ENCODE data around the gene CALD1. TPM values are rescaled to one million over a fixed set of nuclear protein-coding genes. Genes with fewer than 3 reads are reported as not detected.

Gene CALD1
- polyA plus RNA-seq, 1 donor (not counting 4 experiments of a cell fraction or from before 2014, with no cell fraction given) = 229 TPM

DNA sequence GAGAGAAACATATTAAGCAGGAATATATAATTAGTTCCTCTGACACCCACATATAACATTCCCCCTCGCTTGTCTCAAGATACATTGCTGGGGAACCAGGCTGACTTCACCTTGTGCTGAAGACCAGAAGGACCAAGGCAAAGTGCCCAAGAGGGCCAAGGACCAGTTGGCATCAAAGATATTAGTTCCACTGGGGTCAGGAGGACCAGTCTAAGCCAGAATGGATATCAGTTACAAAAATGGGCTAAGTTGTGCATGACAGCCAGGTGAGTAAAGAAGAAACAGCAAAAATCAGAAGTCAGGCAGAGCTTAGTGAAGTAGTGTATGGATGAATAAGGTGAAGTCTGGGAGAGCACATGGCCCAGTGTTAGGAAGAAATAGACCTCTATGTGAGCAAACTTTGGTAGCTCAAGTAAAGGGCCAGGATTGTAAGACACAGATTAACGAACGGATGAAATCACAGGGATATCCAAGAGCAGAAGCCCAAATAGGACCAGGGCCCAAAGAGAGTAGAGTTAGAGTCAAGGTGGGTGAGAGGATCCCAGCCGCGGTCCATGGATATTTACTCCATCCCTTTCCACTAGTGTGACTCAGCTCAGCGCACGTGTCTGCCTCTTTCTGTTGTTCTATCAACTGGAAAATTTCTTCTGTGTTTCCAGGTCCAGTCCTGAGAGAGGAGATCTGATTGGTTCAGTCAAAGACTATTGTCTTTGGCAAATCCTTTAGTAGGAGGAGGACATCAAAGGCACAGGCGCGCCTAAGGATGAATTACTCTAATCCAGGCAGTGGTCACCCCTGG, 5.0 kb downstream of the CALD1 start:
- no peaks in the 10 kb centered on the region for H3K9me3 ChIP-seq (ENCODE audit: control insufficient read depth, low read depth, low read length)
- dilution Hi-C loops (cut with MboI; ENCODE audit: extremely low pct_ligation_motif_present, low sequenced_read_pairs) = no loop called here
- no peaks in the 10 kb centered on the region for H4K20me1 ChIP-seq (ENCODE audit: control insufficient read depth, extremely low read depth, insufficient read depth, low read length)
- no peak overlapping the region for H2AFZ ChIP-seq (ENCODE audit: control insufficient read depth, low read length)
- H3K9me1 ChIP-seq (ENCODE audit: control insufficient read depth, extremely low read depth, insufficient read depth, low read length) = no peaks in the 10 kb centered on the region
- H3K4me1 ChIP-seq (ENCODE audit: control insufficient read depth, extremely low read depth, insufficient read depth, low read length) = peaks cover 22% of the 10 kb centered on the region
- no peak overlapping the region for H3K4me2 ChIP-seq (ENCODE audit: control insufficient read depth, extremely low read depth, insufficient read depth, low read depth, low read length)
- peaks cover 5 to 17% of the 10 kb centered on the region in 2 experiments for H3K36me3 ChIP-seq (ENCODE audit: control insufficient read depth in 2 of 2, extremely low read depth in 1 of 2, insufficient read depth in 2 of 2, low read length in 2 of 2)
- DNase-seq (ENCODE audit: low read depth, low spot score) = no peak
- H3K9ac ChIP-seq (ENCODE audit: control insufficient read depth, extremely low read depth, insufficient read depth, low read length) = no peak overlapping the region
- TF ChIP-seq EZH2 (IDR thresholded peaks at IDR 0.05; ENCODE audit: low read length) = no peak
- TF ChIP-seq, protein P1, sequence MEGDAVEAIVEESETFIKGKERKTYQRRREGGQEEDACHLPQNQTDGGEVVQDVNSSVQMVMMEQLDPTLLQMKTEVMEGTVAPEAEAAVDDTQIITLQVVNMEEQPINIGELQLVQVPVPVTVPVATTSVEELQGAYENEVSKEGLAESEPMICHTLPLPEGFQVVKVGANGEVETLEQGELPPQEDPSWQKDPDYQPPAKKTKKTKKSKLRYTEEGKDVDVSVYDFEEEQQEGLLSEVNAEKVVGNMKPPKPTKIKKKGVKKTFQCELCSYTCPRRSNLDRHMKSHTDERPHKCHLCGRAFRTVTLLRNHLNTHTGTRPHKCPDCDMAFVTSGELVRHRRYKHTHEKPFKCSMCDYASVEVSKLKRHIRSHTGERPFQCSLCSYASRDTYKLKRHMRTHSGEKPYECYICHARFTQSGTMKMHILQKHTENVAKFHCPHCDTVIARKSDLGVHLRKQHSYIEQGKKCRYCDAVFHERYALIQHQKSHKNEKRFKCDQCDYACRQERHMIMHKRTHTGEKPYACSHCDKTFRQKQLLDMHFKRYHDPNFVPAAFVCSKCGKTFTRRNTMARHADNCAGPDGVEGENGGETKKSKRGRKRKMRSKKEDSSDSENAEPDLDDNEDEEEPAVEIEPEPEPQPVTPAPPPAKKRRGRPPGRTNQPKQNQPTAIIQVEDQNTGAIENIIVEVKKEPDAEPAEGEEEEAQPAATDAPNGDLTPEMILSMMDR (optimal IDR thresholded peaks at IDR 0.05 in 1 of 3, IDR thresholded peaks at IDR 0.05 in 1 of 3, conservative IDR thresholded peaks at IDR 0.05 in 1 of 3; ENCODE audit: extremely low read depth in 1 of 3, insufficient read depth in 2 of 3, low read length in 3 of 3) = no peak
- H3K79me2 ChIP-seq (ENCODE audit: control insufficient read depth, insufficient read depth, low read length) = peaks cover 88% of the 10 kb centered on the region
- H3K4me3 ChIP-seq (ENCODE audit: control insufficient read depth in 2 of 3, extremely low read depth in 1 of 3, insufficient read depth in 2 of 3, low read depth in 1 of 3, low read length in 3 of 3) = no peak overlapping the region
- H3K27ac ChIP-seq (ENCODE audit: control insufficient read depth, insufficient read depth, low read length) = no peak overlapping the region
- no peak for FAIRE-seq
- H3K27me3 ChIP-seq (ENCODE audit: control insufficient read depth, extremely low read depth, insufficient read depth, low read length) = no peaks in the 10 kb centered on the region

DNA sequence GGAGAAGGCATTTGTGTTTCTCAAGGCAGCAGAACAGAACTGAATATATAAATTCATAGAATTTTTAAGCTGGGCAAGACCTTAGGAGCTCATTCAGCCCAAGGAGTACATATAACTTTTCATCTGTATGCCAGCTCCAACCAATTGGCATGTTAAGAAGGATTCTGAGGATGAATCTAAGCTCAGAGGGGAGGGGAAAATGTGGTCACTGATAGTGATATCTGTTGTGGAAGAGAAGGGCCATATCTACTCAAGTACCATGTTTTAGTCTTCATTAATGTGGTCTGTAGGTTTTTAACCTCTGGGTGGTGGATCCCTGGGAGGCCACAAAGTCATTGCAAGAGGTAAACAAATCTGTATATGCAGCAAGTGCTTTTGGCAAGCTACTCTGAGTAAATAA, 6.4 kb downstream of the CALD1 start:
- TF ChIP-seq, protein P1 (optimal IDR thresholded peaks at IDR 0.05 in 1 of 3, IDR thresholded peaks at IDR 0.05 in 1 of 3, conservative IDR thresholded peaks at IDR 0.05 in 1 of 3; ENCODE audit: extremely low read depth in 1 of 3, insufficient read depth in 2 of 3, low read length in 3 of 3) = no peak
- TF ChIP-seq EZH2 (IDR thresholded peaks at IDR 0.05; ENCODE audit: low read length) = no peak
- no peaks in the 10 kb centered on the region for H3K9me1 ChIP-seq (ENCODE audit: control insufficient read depth, extremely low read depth, insufficient read depth, low read length)
- peaks cover 22% of the 10 kb centered on the region for H3K4me1 ChIP-seq (ENCODE audit: control insufficient read depth, extremely low read depth, insufficient read depth, low read length)
- no peak for FAIRE-seq
- no peak overlapping the region for H2AFZ ChIP-seq (ENCODE audit: control insufficient read depth, low read length)
- H3K27me3 ChIP-seq (ENCODE audit: control insufficient read depth, extremely low read depth, insufficient read depth, low read length) = no peaks in the 10 kb centered on the region
- H3K27ac ChIP-seq (ENCODE audit: control insufficient read depth, insufficient read depth, low read length) = no peak overlapping the region
- H3K4me3 ChIP-seq (ENCODE audit: control insufficient read depth in 2 of 3, extremely low read depth in 1 of 3, insufficient read depth in 2 of 3, low read depth in 1 of 3, low read length in 3 of 3) = no peak overlapping the region
- peaks cover 5 to 17% of the 10 kb centered on the region in 2 experiments for H3K36me3 ChIP-seq (ENCODE audit: control insufficient read depth in 2 of 2, extremely low read depth in 1 of 2, insufficient read depth in 2 of 2, low read length in 2 of 2)
- no peaks in the 10 kb centered on the region for H4K20me1 ChIP-seq (ENCODE audit: control insufficient read depth, extremely low read depth, insufficient read depth, low read length)
- H3K4me2 ChIP-seq (ENCODE audit: control insufficient read depth, extremely low read depth, insufficient read depth, low read depth, low read length) = no peak overlapping the region
- H3K9ac ChIP-seq (ENCODE audit: control insufficient read depth, extremely low read depth, insufficient read depth, low read length) = no peak overlapping the region
- H3K9me3 ChIP-seq (ENCODE audit: control insufficient read depth, low read depth, low read length) = no peaks in the 10 kb centered on the region
- peaks cover 90% of the 10 kb centered on the region for H3K79me2 ChIP-seq (ENCODE audit: control insufficient read depth, insufficient read depth, low read length)
- no peak for DNase-seq (ENCODE audit: low read depth, low spot score)
- dilution Hi-C loops (cut with MboI; ENCODE audit: extremely low pct_ligation_motif_present, low sequenced_read_pairs) = no loop called here

Data from keratinocyte (primary cell).